Amniotic stem cell (primary cell): ENCODE results near the gene ICOS.

Experiments used
- DNase-seq: peaks from one replicate; lab custom pipeline; 2025; lab: John Stamatoyannopoulos, UW

ICOS gene

DNA sequence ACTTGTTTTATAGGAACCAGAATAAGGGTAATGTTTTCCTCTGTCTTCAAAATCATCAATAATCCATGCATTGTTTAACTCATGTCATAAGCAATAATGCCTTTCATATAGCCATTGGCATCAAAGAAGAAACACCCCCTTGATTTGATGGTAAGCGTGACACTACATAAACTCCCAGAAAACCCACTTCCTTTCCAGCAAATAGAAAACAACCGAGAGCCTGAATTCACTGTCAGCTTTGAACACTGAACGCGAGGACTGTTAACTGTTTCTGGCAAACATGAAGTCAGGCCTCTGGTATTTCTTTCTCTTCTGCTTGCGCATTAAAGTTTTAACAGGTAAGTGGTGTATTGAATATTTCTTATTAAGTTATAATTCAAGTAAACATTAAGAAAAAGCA lies at the start of gene ICOS:
ICOS (plus strand) TSS at position 229 of the 400 bp plus-strand sequence; CDS start at position 281, 52 bp downstream.
- no peak for DNase-seq

- no peak for DNase-seq
Measured at GRCh38 chr2:203887677-203888076, 48.9 kb upstream of the ICOS start.

DNA sequence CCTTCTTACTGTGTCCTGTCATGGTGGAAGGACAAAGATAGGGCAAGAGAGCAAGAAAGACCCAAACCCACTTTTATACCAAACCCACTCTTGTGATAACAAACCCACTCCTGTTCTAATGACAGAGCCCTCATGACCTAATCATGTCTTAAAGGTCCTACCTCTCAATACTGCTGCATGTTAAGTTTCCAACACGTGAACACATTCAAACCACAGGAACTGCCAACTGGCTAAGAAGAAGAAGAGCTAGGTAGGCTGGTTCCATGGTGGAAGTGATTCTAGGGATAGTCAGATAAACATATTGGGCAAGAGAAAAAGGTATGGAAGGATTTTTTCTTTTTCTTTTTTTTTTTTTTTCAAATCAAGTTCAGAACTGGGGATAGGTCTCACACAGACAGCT lies 47.0 kb upstream of the ICOS start:
- DNase-seq: no peak

GRCh38 chr2:203889944-203890343 lies 46.6 kb upstream of the ICOS start:
- DNase-seq: no peak

GRCh38 chr2:203890733-203891132 lies 45.8 kb upstream of the ICOS start:
- no peak for DNase-seq

GRCh38 chr2:203891474-203891873 lies 45.1 kb upstream of the ICOS start:
- no peak for DNase-seq

GRCh38 chr2:203892207-203892606 lies 44.4 kb upstream of the ICOS start:
- no peak for DNase-seq

- DNase-seq: no peak
Measured at GRCh38 chr2:203893401-203893800, 43.2 kb upstream of the ICOS start.

DNA sequence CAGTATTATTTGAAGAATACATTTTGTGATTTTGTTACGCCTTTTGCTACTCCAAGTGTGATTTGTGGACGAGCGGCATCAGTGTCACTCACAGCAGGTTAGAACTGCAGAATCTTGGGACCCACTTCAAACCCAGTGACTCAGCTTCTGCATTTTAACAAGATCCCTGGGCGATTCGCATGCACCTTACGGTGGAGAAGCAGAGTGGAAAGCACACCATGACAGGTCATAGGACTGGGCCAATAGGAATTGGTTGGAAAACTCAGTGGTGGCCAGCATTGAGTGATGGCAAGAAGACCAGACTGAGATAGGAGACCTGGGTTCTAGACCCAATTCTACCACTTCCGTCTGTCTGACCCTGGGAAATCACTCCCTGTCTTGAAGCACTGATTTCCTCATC lies 42.7 kb upstream of the ICOS start:
- no peak for DNase-seq

GRCh38 chr2:203894262-203894661 lies 42.3 kb upstream of the ICOS start:
- DNase-seq: no peak

DNA sequence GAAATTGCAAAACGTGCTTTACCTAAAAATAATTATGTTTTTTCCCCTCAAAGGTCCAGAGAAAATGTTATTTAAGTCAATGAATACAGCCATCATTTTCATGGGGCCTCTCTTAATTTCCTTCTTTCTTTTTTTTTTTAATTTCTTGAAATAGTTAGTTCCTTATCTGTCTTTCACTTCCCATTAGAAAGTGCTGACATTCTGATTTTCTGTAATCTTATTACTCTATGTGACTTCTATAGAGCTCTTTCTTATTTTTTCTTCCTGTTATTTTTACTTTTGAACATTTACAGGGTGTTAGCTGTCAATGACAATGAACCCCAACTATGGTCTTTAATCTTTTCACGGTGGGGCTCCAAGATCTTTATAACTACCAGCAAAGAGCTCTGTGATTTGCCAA lies 39.0 kb upstream of the ICOS start:
- DNase-seq: no peak

- no peak for DNase-seq
Measured at GRCh38 chr2:203898657-203899056, 37.9 kb upstream of the ICOS start.

GRCh38 chr2:203900253-203900652 lies 36.3 kb upstream of the ICOS start:
- DNase-seq: no peak

DNA sequence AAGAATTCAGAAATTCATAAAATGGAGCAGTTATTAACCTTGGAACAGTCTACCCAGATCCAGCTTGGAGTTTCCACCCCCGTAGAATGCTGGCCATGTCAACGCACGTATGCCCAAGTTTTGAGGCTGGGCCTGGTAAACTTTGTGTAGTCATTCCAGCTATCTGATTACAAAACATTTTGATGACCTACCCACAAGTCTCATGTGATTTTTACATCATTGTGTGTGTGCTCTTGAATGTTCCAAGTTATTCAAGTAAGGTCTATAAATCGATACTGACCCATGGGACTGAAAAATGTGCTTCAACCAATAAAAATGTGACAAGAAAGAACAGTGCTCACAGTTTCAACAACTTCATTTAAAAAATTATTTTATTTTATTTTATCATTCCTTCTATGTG lies 32.5 kb upstream of the ICOS start:
- DNase-seq: no peak

- DNase-seq: no peak
Measured at GRCh38 chr2:203905656-203906055, 30.9 kb upstream of the ICOS start.

- no peak for DNase-seq
Measured at GRCh38 chr2:203908066-203908796, 28.3 kb upstream of the ICOS start.

GRCh38 chr2:203908797-203909185 lies 27.8 kb upstream of the ICOS start:
- DNase-seq: no peak

- DNase-seq: peak; percentile 49
Measured at GRCh38 chr2:203909261-203909967, 27.1 kb upstream of the ICOS start.

- no peak for DNase-seq
Measured at GRCh38 chr2:203909974-203910373, 26.6 kb upstream of the ICOS start.

GRCh38 chr2:203913947-203914346 lies 22.6 kb upstream of the ICOS start:
- no peak for DNase-seq

- DNase-seq: no peak
Measured at GRCh38 chr2:203914546-203915182, 21.9 kb upstream of the ICOS start.

DNA sequence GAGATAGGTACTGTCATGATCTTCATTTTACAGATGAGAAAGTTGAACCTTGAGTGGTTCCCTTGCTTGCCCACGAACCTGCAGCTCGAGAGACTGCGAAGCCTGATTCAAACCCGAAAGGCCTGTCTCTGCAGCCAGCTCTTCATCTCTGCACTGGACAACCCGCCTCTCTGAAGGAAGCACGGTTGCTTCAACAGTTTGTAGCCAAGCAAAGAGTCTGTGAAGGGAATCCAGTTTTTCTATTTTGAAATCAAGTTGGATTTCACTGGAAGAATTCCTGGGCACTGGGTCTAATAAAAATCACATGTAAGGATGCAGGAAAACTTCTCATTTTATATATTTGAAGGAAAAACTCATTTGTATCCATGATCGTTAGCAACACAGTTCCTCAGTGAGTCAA lies 21.3 kb upstream of the ICOS start:
- no peak for DNase-seq

DNA sequence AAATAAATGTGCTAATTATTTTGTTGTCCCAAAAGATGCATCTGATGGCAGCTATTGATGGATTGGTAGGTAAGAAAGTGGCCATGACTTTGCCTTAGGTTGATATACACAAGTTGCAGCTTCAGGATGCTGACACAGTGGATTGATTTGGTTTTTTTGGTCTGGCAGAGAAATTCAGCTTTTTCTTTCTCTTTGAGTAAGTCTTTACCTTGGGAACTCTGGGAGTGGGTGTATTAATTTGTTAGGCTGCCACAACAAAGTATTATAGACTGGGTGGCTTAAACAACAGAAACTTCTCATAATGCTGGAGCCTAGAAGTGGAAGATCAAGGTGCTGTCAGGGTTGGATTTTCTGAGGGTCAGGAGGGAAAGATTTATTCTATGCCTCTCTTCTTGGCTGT lies 19.8 kb upstream of the ICOS start:
- no peak for DNase-seq
